ENCODE data around the gene OR11L1.

DNA sequence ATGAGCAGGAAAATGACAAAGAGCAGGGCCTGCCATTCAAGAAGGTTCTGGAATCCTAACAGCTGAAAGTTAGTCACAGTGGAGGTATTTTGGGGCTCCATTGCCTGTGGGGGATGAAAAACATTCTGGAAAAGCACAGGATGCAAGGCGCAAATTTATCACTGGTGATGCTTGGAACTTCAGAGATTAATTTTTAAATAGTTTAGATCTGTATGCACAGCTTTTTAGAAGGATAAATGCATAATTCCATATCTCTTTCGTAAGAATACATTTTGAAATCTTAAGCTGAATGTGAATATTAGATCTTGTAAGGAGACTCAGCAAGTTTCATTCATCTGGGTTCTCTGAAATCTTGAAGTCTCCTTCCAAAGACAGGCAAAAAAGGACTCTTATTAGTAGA lies at the start of gene OR11L1:
- TF ChIP-seq, protein P1, sequence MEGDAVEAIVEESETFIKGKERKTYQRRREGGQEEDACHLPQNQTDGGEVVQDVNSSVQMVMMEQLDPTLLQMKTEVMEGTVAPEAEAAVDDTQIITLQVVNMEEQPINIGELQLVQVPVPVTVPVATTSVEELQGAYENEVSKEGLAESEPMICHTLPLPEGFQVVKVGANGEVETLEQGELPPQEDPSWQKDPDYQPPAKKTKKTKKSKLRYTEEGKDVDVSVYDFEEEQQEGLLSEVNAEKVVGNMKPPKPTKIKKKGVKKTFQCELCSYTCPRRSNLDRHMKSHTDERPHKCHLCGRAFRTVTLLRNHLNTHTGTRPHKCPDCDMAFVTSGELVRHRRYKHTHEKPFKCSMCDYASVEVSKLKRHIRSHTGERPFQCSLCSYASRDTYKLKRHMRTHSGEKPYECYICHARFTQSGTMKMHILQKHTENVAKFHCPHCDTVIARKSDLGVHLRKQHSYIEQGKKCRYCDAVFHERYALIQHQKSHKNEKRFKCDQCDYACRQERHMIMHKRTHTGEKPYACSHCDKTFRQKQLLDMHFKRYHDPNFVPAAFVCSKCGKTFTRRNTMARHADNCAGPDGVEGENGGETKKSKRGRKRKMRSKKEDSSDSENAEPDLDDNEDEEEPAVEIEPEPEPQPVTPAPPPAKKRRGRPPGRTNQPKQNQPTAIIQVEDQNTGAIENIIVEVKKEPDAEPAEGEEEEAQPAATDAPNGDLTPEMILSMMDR (IDR thresholded peaks at IDR 0.05; ENCODE audit: low read depth, low read length, poor library complexity, severe bottlenecking) = no peak
- no peak for TF ChIP-seq EZH2phosphoT487 (IDR thresholded peaks at IDR 0.05; ENCODE audit: borderline replicate concordance, low read length)

Measured in DOHH2 (cell line).